Body of pancreas (tissue), 4 donors: Measurements from ENCODE around the gene ZBTB22.

Experiments used
- POLR2A ChIP-seq, 3 donors: fragments of 450-650 bp; IDR thresholded peaks; one replicate each; pipeline ENCODE4 v1.6.1; 2016; ENCODE audit warnings: antibody characterized with exemption in 3 of 3, mild to moderate bottlenecking in 2 of 3
- TF ChIP-seq, protein P1 (sequence below), 7 experiments: fragments of 450-650 bp in 4 of 7; fragments of 200-600 bp in 3 of 7; sonication (generic) in 3 of 7; IDR thresholded peaks; one replicate each; pipeline ENCODE4 v1.5.1; 2016 to 2019; ENCODE audit warnings: antibody characterized with exemption in 7 of 7

- TF ChIP-seq POLR2A (IDR thresholded peaks at IDR 0.05): no peak
- TF ChIP-seq, protein P1, sequence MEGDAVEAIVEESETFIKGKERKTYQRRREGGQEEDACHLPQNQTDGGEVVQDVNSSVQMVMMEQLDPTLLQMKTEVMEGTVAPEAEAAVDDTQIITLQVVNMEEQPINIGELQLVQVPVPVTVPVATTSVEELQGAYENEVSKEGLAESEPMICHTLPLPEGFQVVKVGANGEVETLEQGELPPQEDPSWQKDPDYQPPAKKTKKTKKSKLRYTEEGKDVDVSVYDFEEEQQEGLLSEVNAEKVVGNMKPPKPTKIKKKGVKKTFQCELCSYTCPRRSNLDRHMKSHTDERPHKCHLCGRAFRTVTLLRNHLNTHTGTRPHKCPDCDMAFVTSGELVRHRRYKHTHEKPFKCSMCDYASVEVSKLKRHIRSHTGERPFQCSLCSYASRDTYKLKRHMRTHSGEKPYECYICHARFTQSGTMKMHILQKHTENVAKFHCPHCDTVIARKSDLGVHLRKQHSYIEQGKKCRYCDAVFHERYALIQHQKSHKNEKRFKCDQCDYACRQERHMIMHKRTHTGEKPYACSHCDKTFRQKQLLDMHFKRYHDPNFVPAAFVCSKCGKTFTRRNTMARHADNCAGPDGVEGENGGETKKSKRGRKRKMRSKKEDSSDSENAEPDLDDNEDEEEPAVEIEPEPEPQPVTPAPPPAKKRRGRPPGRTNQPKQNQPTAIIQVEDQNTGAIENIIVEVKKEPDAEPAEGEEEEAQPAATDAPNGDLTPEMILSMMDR (IDR thresholded peaks at IDR 0.05): no peak
These were observed 4.3 kb downstream of the ZBTB22 start for GRCh38 chr6:33313105-33313708.
